GM23248 (cell line): ENCODE data around the gene ARID1B.

Experiments
- EZH2 ChIP-seq: fragments of 200-600 bp; sonication (generic); IDR thresholded peaks from 2 replicates; pipeline ENCODE4 v1.6.1; 2018; ENCODE audit warnings: antibody characterized with exemption, mild to moderate bottlenecking; ENCODE audit not compliant: insufficient read depth, poor library complexity, severe bottlenecking
- EZH2phosphoT487 ChIP-seq: fragments of 200-600 bp; sonication (generic); IDR thresholded peaks from 2 replicates; pipeline ENCODE4 v1.6.1; 2018; ENCODE audit warnings: antibody characterized with exemption, moderate library complexity, mild to moderate bottlenecking, low read depth; ENCODE audit not compliant: insufficient read depth

DNA sequence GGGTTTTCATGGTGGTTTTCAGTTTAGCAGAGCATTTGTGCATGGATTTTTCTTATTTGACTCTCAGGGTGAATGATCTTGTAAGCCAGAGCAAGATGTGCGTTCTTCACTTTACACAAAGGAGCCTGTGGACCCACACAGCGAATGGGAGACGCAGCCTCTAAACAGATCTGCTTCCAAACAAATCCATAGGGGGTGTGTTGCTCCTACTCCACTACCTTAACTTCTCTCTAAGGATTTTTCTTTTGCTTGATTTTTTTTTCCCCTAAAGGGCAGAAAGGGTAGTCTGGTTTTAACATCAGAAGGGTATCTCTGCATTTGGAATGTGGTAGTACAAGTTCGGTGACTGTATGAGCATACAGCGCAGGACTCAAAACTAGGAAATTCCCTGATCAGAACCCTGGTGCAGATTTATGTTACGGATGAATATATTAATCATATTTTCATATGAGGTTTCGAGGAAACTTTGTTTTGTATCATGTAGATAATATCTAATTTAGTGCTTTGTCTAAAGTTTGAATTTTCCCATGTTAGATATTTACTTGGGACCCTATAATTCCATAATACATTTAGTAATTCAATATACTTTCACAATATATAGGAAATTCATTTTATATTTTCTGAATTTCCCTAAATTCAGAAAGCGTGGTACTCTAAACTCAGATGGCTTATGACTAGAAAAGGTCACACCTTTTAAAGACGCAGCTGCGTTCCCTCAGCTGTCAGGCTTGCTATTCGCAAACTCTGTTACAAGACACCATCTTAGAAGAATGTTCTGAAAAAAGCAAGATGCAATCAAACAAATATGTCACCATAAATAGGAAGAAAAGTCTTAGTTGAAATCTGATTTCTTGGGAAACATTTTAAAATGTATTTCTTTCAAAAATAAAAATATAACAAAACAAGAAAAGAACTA, 349.3 kb downstream of the ARID1B start:
- TF ChIP-seq EZH2phosphoT487 (no peak), EZH2 (no peak)
